Measurements from ENCODE around the gene MATK.

DNA sequence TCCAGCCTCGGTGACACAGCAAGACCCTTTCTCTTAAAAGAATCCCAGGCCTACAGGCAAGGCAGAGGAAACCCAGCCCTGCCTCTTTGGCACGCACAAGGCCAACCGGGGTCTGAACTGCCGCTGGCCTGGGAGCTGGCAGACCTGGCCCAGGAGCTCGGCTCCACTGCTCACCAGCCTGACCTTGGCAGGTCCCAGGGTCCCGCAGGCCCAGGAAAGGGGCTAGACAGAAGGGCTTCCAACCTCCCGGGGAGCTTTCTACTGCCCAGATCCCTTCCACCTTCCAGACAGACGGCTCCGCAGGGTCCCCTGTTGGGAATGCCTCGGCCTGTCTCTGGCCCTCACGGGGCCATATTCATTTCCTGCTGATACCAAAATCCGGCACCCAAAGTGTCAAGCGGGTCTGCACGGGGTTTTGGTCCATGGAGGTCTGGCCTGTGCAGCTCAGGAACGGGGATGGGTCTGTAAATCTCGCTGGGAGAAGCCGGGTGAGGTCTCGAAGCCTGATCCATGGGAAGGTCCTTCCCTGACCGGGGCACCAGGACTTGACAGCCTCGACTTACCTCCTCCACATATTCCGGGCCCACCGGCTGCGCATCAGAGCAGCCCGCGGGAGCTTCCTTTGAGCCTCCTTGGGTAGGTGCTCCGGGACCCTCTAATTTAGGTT is 36.6 kb upstream of the MATK start:
- TF ChIP-seq EZH2 (IDR thresholded peaks at IDR 0.05; ENCODE audit: insufficient read depth, poor library complexity, severe bottlenecking) (no peak), EZH2phosphoT487 (IDR thresholded peaks at IDR 0.05; ENCODE audit: insufficient read depth, low read depth) (no peak)

Measured in GM23248 (cell line).